Measurements from ENCODE around the gene LYRM1.
"Not testable (repeated sequence)": the region's sequence is repeated elsewhere in the genome, so short reads cannot be mapped to it uniquely, and the experiment has no call there.

Gene LYRM1, protein sequence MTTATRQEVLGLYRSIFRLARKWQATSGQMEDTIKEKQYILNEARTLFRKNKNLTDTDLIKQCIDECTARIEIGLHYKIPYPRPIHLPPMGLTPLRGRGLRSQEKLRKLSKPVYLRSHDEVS

DNA sequence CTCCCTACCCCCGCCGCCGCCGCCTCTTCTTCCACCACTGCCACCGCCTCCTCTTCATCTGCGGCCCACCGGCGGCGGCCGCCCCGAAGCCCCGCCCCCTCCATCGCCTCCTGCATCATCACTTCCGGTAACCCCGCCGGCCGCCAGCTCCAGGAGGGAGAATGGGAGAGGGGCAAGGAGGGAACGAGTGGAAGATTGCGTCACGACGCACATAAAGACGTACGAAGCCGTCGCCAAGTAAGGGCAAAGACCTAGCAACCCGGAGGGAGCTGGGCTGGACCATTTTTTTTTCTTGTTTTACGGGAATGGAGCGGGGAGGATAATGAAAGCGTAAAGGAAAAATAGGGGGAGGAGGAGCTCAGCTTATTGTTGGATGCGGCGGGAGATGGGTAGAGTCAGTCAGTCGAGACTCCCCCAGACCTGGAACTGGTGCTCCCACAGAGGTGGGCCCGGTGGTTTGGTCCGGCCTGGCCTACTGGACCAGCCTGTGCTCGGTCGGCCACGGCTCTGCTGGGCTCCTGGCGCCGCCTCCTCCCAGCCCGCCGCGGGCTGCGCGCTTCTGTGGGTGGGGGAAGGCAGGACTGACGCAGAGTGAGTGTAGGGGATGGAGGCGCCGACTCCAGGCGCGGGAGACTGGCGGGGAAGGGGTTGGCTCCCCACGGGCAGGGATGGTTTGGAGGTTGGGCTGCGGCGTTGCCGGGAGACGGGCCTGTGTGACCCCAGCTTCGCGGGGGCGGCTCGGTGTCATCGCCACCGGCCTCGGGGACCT lies at the start of gene LYRM1, which contains the start of gene DCUN1D3:
Gene LYRM1, plus strand, starts transcription at position 473 of the 769 bp plus-strand sequence. CDS start 14,785 bp downstream, outside the sequence.
Gene DCUN1D3, minus strand, starts transcription at position 60 of the 769 bp plus-strand sequence. CDS start 37,820 bp downstream, outside the sequence.
- DNase-seq (ENCODE audit: low spot score) = peak; percentile 97

DNA sequence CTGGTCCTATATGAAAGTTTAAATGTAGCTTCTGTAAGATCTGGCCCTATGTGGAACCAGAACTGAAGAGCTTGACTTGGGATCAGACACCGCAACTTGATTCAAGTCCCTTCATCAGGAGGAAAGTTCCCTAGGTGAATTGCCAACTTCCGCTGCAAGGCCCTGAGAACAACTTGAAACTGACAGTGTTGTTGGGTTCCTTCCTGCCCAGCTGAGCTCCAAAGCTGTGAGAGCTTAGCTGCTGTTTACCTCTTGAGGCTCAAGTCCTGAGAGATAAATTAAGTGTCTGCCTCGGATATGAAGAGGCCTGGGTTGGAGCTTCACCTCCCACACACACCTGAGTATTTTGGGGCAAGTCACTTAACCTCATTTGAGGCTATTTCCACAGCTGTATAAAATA lies 49.6 kb upstream of the LYRM1 start:
- DNase-seq (ENCODE audit: low spot score) = no peak

DNA sequence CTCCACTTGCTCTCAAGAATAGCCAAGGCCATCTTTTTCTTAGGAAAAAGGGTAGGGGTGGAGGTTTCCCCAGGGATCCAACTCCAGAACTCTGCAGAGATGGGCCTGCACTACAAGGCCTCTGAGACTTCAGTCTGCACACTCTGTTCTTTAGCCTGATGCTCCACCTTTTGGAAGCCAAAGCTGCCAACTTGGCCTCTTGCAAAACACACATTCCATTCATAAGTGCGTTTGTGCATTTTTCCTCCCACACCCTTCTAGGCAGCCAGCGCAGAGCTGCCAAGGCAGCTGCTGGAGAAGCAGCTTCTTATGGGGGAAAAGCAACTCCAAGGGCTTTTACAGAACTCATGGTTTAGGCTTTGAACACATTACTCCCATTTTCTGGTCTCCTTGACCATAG lies 49.0 kb upstream of the LYRM1 start:
- peak; percentile 75 for DNase-seq (ENCODE audit: low spot score)

DNA sequence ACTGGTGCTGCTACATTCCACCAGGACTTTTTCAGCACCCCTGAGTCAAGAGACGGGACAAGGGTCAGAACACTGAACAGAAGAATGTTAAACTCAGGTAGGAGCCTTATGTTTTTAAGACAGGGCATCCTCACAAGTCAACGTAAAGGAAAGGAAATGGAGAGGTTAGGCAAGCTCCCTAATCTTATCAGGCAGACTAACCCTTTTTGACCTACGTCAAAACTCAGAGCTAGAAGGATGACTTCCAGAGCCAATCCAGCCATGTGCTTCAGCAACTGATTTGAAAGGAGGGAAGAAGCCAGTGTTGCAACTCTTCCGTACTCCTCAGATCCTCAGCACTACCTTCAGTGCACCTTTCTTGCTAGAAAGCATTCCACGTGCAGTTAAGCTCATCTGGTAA lies 47.4 kb upstream of the LYRM1 start:
- DNase-seq (ENCODE audit: low spot score) = no peak

DNA sequence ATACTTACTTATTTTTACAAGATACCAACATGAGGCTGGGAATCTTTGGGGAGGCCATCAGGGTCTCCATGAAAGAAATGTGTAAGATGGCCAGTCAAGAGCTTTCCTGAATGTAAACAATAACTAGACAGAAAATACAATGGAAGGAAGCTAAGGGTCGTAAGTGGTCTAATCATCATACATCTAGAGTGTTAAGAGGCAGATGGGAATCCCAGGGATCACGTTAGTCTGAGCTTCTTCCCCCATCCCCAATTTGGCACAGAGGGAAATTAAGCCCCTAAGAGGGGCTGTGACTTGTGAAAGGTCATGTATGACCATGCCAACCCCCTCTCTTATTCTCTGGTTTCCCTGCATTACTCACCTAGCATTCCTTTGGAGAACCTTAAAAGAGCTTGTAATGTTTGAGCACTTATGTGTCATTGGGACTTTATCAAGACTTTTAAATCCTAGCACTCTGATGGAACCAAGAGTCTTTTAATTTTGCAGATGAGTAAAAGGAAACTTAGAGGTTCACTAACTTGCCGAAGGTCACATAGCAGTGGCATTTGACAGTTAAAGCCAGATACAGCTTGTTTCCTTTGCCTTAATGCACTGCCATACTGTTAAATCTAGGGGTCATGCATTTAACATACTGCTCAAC lies 46.5 kb upstream of the LYRM1 start:
- no peak for DNase-seq (ENCODE audit: low spot score)

DNA sequence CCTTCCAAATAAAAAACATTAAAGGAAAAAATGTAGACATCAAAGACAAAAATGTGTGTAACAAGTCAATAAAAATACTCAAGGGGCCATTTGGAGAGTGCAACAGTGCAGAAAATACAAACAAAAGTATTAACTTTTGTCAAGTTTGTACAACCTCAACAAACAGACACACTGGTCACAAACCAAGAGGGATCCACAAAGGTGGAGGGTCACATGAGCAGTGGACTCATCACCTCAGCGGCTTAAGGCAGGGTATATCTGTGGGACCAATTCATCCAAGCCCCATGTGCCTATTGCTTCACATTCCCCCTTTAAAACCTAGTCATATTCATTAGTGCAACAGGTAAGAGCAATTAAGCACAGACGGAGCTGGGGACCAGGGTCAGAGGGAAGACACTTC lies 45.6 kb upstream of the LYRM1 start:
- no peak for DNase-seq (ENCODE audit: low spot score)

DNA sequence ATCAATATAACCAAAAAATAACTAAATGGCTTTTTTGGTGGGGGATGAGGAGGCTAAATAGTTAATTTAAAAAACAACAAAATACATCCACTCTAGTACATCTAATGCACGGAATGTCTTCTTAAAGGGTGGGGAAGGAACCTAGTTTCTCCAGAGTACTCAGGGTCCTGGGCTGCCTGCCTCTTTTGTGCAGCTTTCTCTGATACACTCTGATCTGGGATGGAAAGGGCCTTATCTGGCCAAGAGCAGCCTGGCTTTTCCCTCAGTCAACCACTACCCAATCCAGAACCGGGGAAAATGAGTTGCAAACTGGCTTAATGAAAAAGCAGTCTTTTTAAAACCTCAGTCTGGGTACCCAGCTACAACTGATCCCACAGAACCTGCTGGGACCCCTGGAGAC lies 43.3 kb upstream of the LYRM1 start:
- no peak for DNase-seq (ENCODE audit: low spot score)

DNA sequence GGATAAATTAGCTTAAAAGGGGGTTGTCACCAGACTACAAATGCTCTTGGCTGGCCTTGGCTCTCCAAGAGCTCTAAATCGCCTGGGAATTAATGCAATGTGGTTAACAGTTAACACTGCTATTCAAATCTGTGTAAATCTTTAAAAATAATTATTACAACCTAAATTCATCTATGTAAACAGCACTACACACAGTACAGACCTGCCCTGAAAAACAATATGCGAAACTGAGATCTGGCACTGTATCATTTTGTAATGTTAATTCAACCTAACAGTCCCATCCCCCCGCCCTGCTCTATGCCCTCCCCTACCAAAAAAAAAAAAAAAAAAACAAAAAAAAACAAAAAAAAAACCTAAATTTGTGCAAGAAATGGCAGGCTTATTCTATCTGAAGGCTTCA lies 41.3 kb upstream of the LYRM1 start:
- no peak for DNase-seq (ENCODE audit: low spot score)

DNA sequence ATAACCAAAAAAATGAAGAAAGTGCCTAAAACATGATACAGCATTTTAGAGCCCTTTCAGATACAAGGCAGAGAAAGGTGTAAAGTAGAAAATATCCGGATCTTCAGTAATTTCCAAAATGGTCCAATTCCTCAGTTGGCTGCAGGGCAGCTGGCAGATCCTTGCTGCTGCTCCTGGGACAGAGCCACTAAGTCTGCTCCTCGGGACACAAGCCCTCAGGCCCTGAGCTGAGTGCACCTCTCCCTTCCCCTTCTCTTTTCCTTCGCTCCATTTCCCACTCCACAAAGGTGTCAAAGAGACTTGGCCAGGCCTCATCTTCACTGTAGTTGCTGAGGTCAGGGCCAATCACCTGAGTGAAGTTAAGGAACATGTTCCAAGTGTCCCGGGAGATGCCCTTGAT lies 40.9 kb upstream of the LYRM1 start:
- DNase-seq (ENCODE audit: low spot score) = no peak

DNA sequence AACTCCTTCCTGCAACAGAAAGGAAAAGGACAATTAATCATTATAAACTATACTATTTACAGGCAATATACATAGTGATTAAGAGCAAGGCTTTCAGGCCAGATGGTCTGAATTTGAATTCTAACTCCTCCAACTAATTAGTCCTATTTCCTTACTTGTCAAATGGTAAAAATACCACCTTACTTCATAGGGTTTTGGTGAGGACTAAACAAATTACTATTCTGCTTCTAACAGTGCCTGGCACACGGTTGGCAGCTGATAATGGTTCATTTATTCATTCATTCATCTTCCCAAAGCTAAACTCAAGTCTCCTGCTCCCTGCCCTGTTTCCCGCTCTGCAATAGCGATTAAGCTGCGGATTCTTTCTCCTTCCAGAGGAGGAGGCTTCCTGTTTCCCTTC lies 40.2 kb upstream of the LYRM1 start:
- no peak for DNase-seq (ENCODE audit: low spot score)

DNA sequence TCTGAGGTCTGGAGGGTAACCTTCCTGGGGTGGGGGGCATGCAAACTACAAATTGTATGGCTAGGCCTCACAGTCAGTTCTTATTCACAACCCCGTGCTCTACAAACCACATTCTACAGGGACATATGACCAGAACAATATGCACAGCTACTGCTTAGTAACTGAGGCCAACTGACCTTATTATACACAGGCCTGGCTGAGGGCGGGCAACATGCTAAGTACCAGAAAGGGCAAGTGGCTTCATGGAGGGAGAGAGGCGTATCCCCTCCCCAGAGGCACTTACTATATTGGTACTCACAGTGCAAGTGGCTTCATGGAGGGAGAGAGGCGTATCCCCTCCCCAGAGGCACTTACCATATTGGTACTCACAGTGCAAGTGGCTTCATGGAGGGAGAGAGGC lies 39.6 kb upstream of the LYRM1 start:
- DNase-seq (ENCODE audit: low spot score) = not testable (repeated sequence)

DNA sequence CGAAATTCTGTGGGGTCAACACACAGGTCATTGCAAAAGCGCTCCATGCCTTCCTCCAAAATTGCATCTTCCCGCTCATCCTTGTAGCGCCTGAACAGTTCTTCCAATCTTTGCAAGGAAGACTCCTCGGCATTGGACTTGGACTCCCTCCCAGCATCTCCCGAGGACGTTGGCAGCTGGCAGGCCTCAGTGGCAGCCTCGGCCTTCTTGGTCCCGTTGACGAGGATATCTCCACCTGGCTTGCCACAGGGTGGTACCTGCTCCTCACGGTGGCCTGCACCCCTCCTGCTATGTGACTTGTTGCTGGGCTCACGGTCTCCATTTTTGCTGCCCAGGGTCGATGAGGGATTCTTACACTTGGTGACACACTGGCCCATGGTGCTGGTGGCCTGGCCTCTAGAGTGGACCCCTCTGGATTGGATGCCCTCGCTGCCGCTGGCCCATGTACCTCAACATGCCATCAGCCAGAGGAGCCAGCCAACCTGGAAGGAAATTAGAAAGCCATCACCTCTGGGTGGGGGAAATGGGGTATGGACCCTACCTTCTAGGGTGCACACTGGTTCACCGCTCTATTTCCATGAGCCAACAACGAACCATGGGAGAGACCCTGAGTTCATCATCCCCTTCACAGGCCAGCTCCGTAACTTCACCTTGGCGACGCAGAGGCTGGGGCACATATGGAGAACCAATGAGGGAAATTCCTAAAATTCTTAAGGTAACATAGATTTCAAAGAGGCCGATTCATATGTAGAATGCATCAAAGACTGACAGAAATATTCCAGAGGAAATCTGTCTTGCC lies 38.2 kb upstream of the LYRM1 start:
- DNase-seq (ENCODE audit: low spot score) = no peak

DNA sequence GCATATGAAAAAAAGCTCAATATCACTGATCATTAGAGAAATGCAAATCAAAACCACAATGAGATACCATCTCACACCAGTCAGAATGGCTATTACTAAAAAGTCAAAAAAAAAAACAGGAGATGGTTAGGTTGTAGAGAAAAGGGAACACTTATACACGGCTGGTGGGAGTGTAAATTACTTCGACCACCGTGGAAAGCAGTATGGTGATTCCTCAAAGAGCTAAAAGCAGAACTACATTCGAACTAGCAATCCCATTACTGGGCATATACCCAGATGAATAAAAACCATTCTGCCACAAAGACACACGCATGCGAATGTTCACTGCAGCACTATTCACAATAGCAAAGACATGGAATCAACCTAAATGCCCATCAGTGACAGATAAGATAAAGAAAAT lies 36.2 kb upstream of the LYRM1 start:
- not testable (repeated sequence) for DNase-seq (ENCODE audit: low spot score)

DNA sequence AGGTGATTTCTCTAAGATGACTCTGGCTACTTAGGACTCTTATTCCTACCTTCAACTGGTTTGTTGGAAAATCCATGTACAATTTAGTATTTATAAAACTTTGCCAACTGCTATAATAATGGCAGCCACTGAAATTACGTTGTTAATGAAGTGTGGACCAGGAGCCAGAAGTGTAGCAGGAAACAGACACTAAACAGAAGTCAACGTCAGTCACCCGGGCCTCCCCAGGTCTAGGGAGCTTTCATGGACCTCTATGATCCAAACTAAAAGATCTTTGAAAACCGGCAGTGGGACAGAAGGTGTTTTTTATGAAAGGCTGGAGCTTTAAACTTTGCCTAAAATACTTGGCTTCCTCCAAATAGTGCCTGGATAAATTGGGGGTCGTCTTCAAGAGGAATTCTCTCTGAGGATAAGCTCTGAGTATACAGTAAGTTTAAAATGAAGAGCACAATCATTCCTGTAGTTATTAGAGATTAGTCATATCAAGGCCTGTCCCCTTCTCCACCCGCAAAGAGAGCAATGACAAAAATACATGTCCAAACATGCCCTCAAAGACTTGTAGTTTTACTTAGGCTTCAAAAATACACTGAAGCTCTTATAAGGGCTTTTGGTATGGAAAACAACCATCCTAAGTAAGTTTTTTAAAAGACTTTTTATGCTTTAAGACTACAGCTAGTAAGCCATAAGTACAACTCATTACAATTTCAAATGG lies 35.0 kb upstream of the LYRM1 start:
- no peak for DNase-seq (ENCODE audit: low spot score)

DNA sequence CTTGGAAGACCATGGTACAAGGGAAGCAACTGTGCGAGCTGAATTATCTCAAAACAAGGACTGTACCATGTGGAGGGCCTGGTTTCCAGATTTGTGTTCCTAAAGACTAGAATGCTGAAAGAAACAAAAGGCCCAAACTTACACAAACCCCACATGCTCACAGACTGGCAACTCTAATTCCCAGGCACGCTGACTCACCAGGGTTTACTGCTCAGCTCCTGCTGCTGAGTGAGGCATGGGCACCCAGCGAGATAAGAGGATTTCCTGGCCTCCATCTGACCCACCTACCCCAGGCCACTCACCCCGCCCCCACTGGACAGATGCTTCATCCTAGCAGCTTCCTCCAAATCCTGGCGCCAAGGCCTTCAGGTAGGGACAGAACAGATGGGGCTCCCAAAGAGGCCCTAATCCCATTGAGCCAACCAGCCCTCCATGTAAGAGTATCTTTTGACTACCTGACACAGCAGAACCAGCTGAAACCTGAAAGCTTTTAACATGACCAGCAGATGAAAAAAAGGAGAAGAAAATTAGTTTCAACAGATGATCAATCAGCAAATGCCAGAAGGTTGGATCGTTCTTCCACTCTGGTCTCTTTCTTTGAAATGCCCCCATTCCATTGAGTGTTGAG lies 34.3 kb upstream of the LYRM1 start:
- DNase-seq (ENCODE audit: low spot score) = no peak

DNA sequence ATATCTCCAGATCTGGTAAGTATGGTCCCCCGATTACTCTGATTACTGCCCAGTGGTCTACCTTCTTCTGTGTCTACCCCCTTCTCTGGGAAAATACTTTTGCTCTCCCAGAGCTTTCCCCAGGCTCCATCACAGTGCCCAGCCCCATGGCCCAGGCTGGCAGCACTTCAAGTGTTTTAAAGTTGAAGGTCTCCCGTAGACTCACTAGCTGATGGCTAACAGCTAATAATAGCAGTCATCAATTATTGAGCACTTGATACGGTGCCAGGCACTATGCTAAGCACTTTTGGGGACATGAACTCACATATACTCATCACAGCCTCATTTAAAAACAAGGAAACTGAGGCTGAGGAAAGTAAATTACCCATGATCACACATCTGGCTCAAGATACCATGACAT lies 33.8 kb upstream of the LYRM1 start:
- DNase-seq (ENCODE audit: low spot score) = no peak

DNA sequence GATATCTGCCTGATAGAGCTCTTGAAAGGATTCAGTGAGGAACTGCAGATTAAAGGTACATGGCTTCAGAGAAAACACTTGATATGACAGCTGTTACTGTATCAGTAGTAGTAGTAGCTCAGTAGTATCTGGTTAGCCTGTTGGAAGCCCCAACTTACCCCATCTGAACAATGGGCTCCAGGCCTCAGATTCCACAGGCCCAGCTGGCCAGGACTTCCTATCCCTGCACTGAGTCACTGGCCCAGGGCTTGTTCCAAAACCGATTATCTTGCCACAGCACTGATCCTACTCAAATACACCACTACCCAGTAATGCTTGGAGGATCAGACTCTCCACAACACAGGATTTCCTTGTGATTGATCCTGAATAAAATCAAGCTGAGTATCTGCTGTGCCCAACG lies 33.0 kb upstream of the LYRM1 start:
- no peak for DNase-seq (ENCODE audit: low spot score)

DNA sequence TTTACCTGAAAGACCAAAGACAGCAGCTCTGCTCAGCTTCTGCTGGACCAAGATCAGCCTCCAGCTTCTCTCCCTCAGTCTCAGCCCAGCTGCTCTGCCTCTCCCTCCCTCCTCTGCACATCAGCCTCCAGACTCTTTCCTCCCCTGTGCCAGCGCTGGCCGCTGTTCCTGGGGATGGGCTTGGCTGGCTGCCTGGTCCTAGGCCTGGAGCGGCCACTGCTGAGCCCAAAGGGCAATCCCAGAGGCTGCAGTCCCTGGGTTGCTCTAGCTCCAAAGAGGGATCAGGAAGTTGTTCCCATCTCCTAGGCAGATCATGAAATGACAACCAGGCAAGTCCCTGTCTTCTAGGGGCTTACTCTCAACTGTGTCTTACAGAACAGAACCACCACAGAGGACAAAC lies 31.7 kb upstream of the LYRM1 start:
- peak; percentile 76 for DNase-seq (ENCODE audit: low spot score)

DNA sequence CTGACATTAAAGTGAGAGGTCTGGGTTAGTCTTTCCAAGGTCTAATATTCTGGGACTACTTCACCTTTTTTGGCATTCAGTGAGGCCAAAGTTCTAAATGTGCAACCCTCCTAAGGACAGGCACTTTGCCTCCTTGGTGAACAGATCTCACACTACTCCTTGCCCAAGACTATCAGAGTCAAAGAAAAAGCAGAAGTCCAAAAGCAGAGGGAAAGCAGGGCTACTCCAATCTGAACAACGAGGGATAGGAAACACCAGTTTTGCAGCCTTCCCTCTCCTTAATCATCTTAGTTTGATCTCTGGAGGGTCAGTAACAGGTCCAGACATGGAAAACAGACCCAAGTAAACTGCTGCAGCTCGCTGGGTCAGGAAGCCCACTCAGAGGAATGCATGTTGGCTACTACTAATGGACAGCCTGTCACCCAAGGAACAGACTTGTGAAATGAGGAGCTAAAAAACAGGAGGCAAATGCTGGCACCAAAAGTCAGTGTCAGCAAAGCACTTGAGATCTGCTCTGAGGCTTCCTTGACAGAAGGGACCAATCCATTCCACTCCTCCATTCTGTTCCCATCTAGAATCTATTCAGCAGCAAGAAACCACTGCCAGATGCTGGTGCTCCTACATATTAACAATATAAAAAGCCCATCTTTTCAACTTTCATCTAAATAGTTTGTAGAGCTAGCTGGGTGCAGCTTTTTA lies 30.3 kb upstream of the LYRM1 start:
- no peak for DNase-seq (ENCODE audit: low spot score)

DNA sequence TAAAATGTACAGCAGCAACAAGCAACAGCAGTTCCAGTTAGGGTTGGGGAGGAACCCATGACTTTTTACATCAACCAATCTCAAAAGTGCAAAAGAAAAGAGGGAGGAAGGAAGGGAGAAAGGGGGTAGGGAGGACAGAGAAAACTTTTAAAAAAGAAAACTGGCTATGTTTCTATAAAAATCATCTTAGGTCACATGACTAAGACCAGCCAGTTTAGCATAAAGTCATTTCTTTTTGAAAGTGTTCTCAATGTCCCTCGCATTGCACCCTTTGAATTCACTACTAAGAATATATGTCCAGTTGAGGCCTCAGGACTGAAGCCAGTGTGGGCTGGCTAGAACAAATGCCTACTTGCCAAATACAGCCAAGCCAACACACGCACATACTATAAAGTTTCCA lies 29.3 kb upstream of the LYRM1 start:
- no peak for DNase-seq (ENCODE audit: low spot score)
